ENCODE measurements around the gene GNA14.

DNA sequence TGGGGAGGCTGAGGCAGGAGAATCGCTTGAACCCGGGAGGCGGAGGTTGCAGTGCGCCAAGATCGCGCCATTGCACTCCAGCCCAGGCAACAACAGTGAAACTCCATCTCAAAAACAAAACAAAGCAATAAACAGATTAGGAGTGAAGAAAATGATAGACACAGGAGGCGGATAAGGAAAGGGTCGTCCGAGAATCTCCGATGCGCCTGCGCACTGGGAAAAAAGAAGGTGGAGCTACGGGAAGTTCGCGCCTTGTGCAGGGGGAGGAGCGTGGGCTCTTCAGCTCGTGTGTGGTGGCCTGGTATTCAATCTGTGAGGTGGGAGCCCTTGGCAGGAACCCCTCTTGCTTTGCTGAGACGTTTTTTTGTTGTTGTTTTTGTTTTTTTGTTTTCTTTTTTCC is 47.3 kb downstream of the GNA14 start:
- TF ChIP-seq, protein P1, sequence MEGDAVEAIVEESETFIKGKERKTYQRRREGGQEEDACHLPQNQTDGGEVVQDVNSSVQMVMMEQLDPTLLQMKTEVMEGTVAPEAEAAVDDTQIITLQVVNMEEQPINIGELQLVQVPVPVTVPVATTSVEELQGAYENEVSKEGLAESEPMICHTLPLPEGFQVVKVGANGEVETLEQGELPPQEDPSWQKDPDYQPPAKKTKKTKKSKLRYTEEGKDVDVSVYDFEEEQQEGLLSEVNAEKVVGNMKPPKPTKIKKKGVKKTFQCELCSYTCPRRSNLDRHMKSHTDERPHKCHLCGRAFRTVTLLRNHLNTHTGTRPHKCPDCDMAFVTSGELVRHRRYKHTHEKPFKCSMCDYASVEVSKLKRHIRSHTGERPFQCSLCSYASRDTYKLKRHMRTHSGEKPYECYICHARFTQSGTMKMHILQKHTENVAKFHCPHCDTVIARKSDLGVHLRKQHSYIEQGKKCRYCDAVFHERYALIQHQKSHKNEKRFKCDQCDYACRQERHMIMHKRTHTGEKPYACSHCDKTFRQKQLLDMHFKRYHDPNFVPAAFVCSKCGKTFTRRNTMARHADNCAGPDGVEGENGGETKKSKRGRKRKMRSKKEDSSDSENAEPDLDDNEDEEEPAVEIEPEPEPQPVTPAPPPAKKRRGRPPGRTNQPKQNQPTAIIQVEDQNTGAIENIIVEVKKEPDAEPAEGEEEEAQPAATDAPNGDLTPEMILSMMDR (conservative IDR thresholded peaks at IDR 0.05 in 1 of 2, IDR thresholded peaks at IDR 0.05 in 1 of 2; ENCODE audit: low read depth in 1 of 2, low read length in 2 of 2) = no peak
- TF ChIP-seq EZH2 (IDR thresholded peaks at IDR 0.05; ENCODE audit: low read length, missing control alignments) = no peak

Measured in fibroblast of lung (primary cell).